Caco-2 (cell line): ENCODE results near the gene CHAC2. TPM values are rescaled to one million over a fixed set of nuclear protein-coding genes. Genes with fewer than 3 reads are reported as not detected.

Source experiments
- BruUV-seq: library from RNA; stranded (reverse); fragments of 400-500 nt; replicated peaks from 2 replicates; lab custom pipeline; 2021; lab: Mats Ljungman, UMichigan
- CTCF ChIA-PET: fragments of 300-600 bp; sonication (Branson Sonifier 250); formaldehyde crosslinking; loops from one replicate; lab custom pipeline; 2022; ENCODE audit warnings: antibody characterized with exemption; lab: Charles Lee
- POLR2A ChIA-PET: fragments of 300-600 bp; sonication (Branson Sonifier 250); formaldehyde crosslinking; loops from one replicate; lab custom pipeline; 2022; ENCODE audit warnings: antibody characterized with exemption; lab: Charles Lee
- DNase-seq, 2 experiments: peaks; one replicate each; pipeline versions ENCODE4 v3.0.0 to v3.0.0-alpha.2; 2020 to 2022
- H3K27me3 ChIP-seq: replicated peaks from 2 replicates; pipeline ENCODE4 v1.6.0; 2011; ENCODE audit warnings: low read length; ENCODE audit not compliant: control insufficient read depth, insufficient read depth
- H3K36me3 ChIP-seq: 2 replicates; pipeline ENCODE4 v1.5.1; 2011; ENCODE audit warnings: low read length; ENCODE audit not compliant: control insufficient read depth, insufficient read depth
- H3K4me1 ChIP-seq: fragments of 250-450 bp; sonication (Bioruptor Pico); 2 replicates; pipeline ENCODE4 v1.5.1; 2020; ENCODE audit warnings: mild to moderate bottlenecking
- H3K4me3 ChIP-seq: 2 replicates; pipeline ENCODE4 v1.5.1; 2011; ENCODE audit warnings: low read depth, mild to moderate bottlenecking, control low read depth, low read length
- H3K9me3 ChIP-seq: fragments of 250-450 bp; sonication (Bioruptor Pico); 2 replicates; pipeline ENCODE4 v1.5.1; 2020; ENCODE audit warnings: mild to moderate bottlenecking, moderate library complexity
- H3K27ac Mint-ChIP-seq: one replicate; pipeline ENCODE4 v1.8.0; 2022; ENCODE audit warnings: mixed read lengths; ENCODE audit not compliant: unreplicated experiment
- H3K27me3 Mint-ChIP-seq: one replicate; pipeline ENCODE4 v1.8.0; 2022; ENCODE audit warnings: mixed read lengths; ENCODE audit not compliant: insufficient read depth, unreplicated experiment
- H3K36me3 Mint-ChIP-seq: one replicate; pipeline ENCODE4 v1.8.0; 2022; ENCODE audit warnings: mild to moderate bottlenecking, mixed read lengths; ENCODE audit not compliant: insufficient read depth, unreplicated experiment
- H3K4me1 Mint-ChIP-seq: one replicate; pipeline ENCODE4 v1.8.0; 2022; ENCODE audit warnings: low read depth, mixed read lengths; ENCODE audit not compliant: unreplicated experiment
- H3K4me3 Mint-ChIP-seq: one replicate; pipeline ENCODE4 v1.8.0; 2022; ENCODE audit warnings: mild to moderate bottlenecking, moderate library complexity, mixed read lengths; ENCODE audit not compliant: unreplicated experiment
- H3K9me3 Mint-ChIP-seq: one replicate; pipeline ENCODE4 v1.8.0; 2022; ENCODE audit warnings: mixed read lengths; ENCODE audit not compliant: unreplicated experiment
- CTCF ChIP-seq, 2 experiments: fragments of 200-600 bp in 1 of 2; IDR thresholded peaks; 1 replicate in 1 of 2; 2 replicates in 1 of 2; pipeline versions ENCODE4 v1.5.1 to v1.8.0; 2011 to 2022; ENCODE audit warnings: antibody characterized with exemption in 1 of 2, control low read depth in 1 of 2, inconsistent platforms in 1 of 2, low read depth in 1 of 2, low read length in 1 of 2, mild to moderate bottlenecking in 1 of 2, moderate library complexity in 1 of 2; ENCODE audit not compliant: insufficient read depth in 1 of 2, severe bottlenecking in 1 of 2, unreplicated experiment in 1 of 2
- intact Hi-C: fragments of 100-400 bp; cut with micrococcal nuclease; formaldehyde crosslinking; loops from one replicate; pipeline ENCODE4 v1.10.0; 2022; ENCODE audit not compliant: unreplicated experiment
- total RNA-seq: library from RNA; stranded (reverse); gene quantifications from 2 replicates; pipeline ENCODE4 v1.2.3, GENCODE V29; 2022

CHAC2 gene
- total RNA-seq, 1 experiment from 2014 or later = 3.9 TPM

GRCh38 chr2:53793821-53794220 lies 26.2 kb downstream of the CHAC2 start:
- H3K36me3 ChIP-seq = no peaks in the 10 kb centered on the region
- no TSS peak for BruUV-seq
- ChIA-PET CTCF (no interaction called here), POLR2A (no interaction called here)
- no peak overlapping the region for H3K4me3 Mint-ChIP-seq
- no peaks in the 10 kb centered on the region for H3K9me3 Mint-ChIP-seq
- no peaks in the 10 kb centered on the region for H3K27me3 Mint-ChIP-seq
- no peak overlapping the region for H3K4me3 ChIP-seq
- no peak for TF ChIP-seq CTCF (IDR thresholded peaks at IDR 0.05; ENCODE audit: insufficient read depth in 1 of 2, low read depth in 1 of 2, low read length in 1 of 2, severe bottlenecking in 1 of 2, unreplicated experiment in 1 of 2)
- peaks cover 8% of the 10 kb centered on the region for H3K36me3 Mint-ChIP-seq
- H3K9me3 ChIP-seq = no peaks in the 10 kb centered on the region
- no peaks in the 10 kb centered on the region for H3K4me1 Mint-ChIP-seq
- no peaks in the 10 kb centered on the region for H3K4me1 ChIP-seq
- no peak overlapping the region for H3K27ac Mint-ChIP-seq
- no peaks in the 10 kb centered on the region for H3K27me3 ChIP-seq
- DNase-seq = no peak
- intact Hi-C loops = no loop called here

- H3K36me3 Mint-ChIP-seq = peaks cover 37% of the 10 kb centered on the region
- no peaks in the 10 kb centered on the region for H3K36me3 ChIP-seq
- POLR2A ChIA-PET = no interaction called here
These were observed 33.9 kb downstream of the CHAC2 start for GRCh38 chr2:53801547-53801946.

GRCh38 chr2:53802617-53803151 lies 35.1 kb downstream of the CHAC2 start:
- no peaks in the 10 kb centered on the region for H3K4me1 ChIP-seq
- ChIA-PET CTCF (no interaction called here), POLR2A (no interaction called here)
- no peak for DNase-seq
- BruUV-seq = no TSS peak
- H3K27me3 ChIP-seq = no peaks in the 10 kb centered on the region
- intact Hi-C loops = no loop called here
- H3K4me1 Mint-ChIP-seq = no peaks in the 10 kb centered on the region
- no peaks in the 10 kb centered on the region for H3K9me3 Mint-ChIP-seq
- no peaks in the 10 kb centered on the region for H3K27me3 Mint-ChIP-seq
- H3K4me3 ChIP-seq = no peak overlapping the region
- H3K27ac Mint-ChIP-seq = no peak overlapping the region
- peaks cover 31% of the 10 kb centered on the region for H3K36me3 Mint-ChIP-seq
- TF ChIP-seq CTCF (IDR thresholded peaks at IDR 0.05; ENCODE audit: insufficient read depth in 1 of 2, low read depth in 1 of 2, low read length in 1 of 2, severe bottlenecking in 1 of 2, unreplicated experiment in 1 of 2) = no peak
- no peaks in the 10 kb centered on the region for H3K9me3 ChIP-seq
- H3K36me3 ChIP-seq = no peaks in the 10 kb centered on the region; the same call in 1 of the 2 replicates
- H3K4me3 Mint-ChIP-seq = no peak overlapping the region

More at GRCh38 chr2:53801547-53801946, 33.9 kb downstream of the CHAC2 start:
- no peaks in the 10 kb centered on the region for H3K4me1 Mint-ChIP-seq
- no peak overlapping the region for H3K4me3 Mint-ChIP-seq
- H3K27me3 ChIP-seq = no peaks in the 10 kb centered on the region
- H3K27me3 Mint-ChIP-seq = no peaks in the 10 kb centered on the region
- intact Hi-C loops = no loop called here
- CTCF ChIA-PET = no interaction called here
- no peak for DNase-seq
- no peaks in the 10 kb centered on the region for H3K9me3 ChIP-seq
- no peak for TF ChIP-seq CTCF (IDR thresholded peaks at IDR 0.05; ENCODE audit: insufficient read depth in 1 of 2, low read depth in 1 of 2, low read length in 1 of 2, severe bottlenecking in 1 of 2, unreplicated experiment in 1 of 2)
- no TSS peak for BruUV-seq
- H3K4me3 ChIP-seq = no peak overlapping the region
- no peaks in the 10 kb centered on the region for H3K9me3 Mint-ChIP-seq
- no peaks in the 10 kb centered on the region for H3K4me1 ChIP-seq
- H3K27ac Mint-ChIP-seq = no peak overlapping the region
